H1 (cell line): ENCODE measurements around the gene ACAA1. TPM values are rescaled to one million over a fixed set of nuclear protein-coding genes. Genes with fewer than 3 reads are reported as not detected.

Source experiments
- CTCF ChIA-PET: fragments of 300-600 bp; sonication (Branson Sonifier 250); formaldehyde crosslinking; loops from one replicate; lab custom pipeline; 2021; ENCODE audit not compliant: partially characterized antibody; lab: Charles Lee
- POLR2A ChIA-PET: fragments of 300-600 bp; sonication (Branson Sonifier 250); formaldehyde crosslinking; loops from one replicate; lab custom pipeline; 2021; ENCODE audit warnings: inconsistent platforms; ENCODE audit not compliant: partially characterized antibody; lab: Charles Lee
- DNase-seq, 2 experiments: peaks; one replicate each; pipeline versions ENCODE4 v3.0.0 to v3.0.0-alpha.2; 2010 to 2022; ENCODE audit warnings: low spot score in 2 of 2, low read depth in 1 of 2, mixed read lengths in 1 of 2
- FAIRE-seq: peaks from 2 replicates; lab custom pipeline; 2011; peaks lifted over from hg19 to GRCh38; lab: Jason Lieb, UNC
- H2AFZ ChIP-seq: 2 replicates; pipeline ENCODE4 v1.8.1; 2012; ENCODE audit warnings: low read length, inconsistent platforms
- H2AK5ac ChIP-seq: 2 replicates; pipeline ENCODE4 v1.6.1; 2013; ENCODE audit warnings: low read depth, low read length
- H2BK120ac ChIP-seq: replicated peaks from 2 replicates; pipeline ENCODE3; 2013; ENCODE audit warnings: low read depth, low read length, inconsistent platforms
- H2BK12ac ChIP-seq: 2 replicates; pipeline ENCODE4 v1.6.1; 2013; ENCODE audit warnings: low read depth, low read length
- H2BK15ac ChIP-seq: 2 replicates; pipeline ENCODE4 v1.6.1; 2013; ENCODE audit warnings: low read length
- H2BK20ac ChIP-seq: 2 replicates; pipeline ENCODE4 v1.6.1; 2013; ENCODE audit warnings: low read length
- H2BK5ac ChIP-seq: 2 replicates; pipeline ENCODE4 v1.6.1; 2013; ENCODE audit warnings: low read depth, low read length
- H3K14ac ChIP-seq: 2 replicates; pipeline ENCODE4 v1.6.1; 2013; ENCODE audit warnings: inconsistent platforms; ENCODE audit not compliant: insufficient read length
- H3K18ac ChIP-seq: 2 replicates; pipeline ENCODE4 v1.6.1; 2013; ENCODE audit warnings: low read length; ENCODE audit errors: extremely low read depth
- H3K23ac ChIP-seq: 2 replicates; pipeline ENCODE4 v1.6.1; 2013; ENCODE audit warnings: inconsistent platforms; ENCODE audit not compliant: insufficient read length
- H3K23me2 ChIP-seq: 2 replicates; pipeline ENCODE4 v1.6.1; 2013; ENCODE audit warnings: low read depth, low read length
- H3K27ac ChIP-seq: 2 replicates; pipeline ENCODE4 v1.6.1; 2011; ENCODE audit warnings: low read depth, low read length, inconsistent platforms
- H3K27me3 ChIP-seq, 4 experiments: replicated peaks in 1 of 4; 1 replicate in 1 of 4; 2 replicates in 3 of 4; pipeline versions ENCODE4 v1.6.1 to v1.8.1; 2011 to 2013; ENCODE audit warnings: low read length in 3 of 4, mild to moderate bottlenecking in 3 of 4, inconsistent platforms in 2 of 4, mixed read lengths in 2 of 4, moderate library complexity in 1 of 4; ENCODE audit not compliant: control insufficient read depth in 3 of 4, insufficient read depth in 3 of 4; ENCODE audit errors: extremely low read depth in 1 of 4
- H3K36me3 ChIP-seq, 4 experiments: 2 replicates each; pipeline versions ENCODE4 v1.6.1 to v1.8.1; 2011 to 2013; ENCODE audit warnings: mild to moderate bottlenecking in 4 of 4, low read length in 3 of 4, moderate library complexity in 2 of 4, control low read depth in 1 of 4, inconsistent platforms in 1 of 4; ENCODE audit not compliant: insufficient read depth in 4 of 4, control insufficient read depth in 2 of 4
- H3K4ac ChIP-seq: replicated peaks from 2 replicates; pipeline ENCODE3; 2013; ENCODE audit warnings: low read length, low read depth, mixed read lengths, inconsistent platforms; ENCODE audit not compliant: insufficient read length
- H3K4me1 ChIP-seq, 4 experiments: replicated peaks in 1 of 4; 1 replicate in 1 of 4; 2 replicates in 3 of 4; pipeline versions ENCODE4 v1.6.1 to v1.8.1; 2011 to 2013; ENCODE audit warnings: low read length in 3 of 4, inconsistent platforms in 2 of 4, mixed read lengths in 1 of 4; ENCODE audit not compliant: insufficient read depth in 4 of 4, control insufficient read depth in 3 of 4
- H3K4me2 ChIP-seq, 2 experiments: 2 replicates each; pipeline versions ENCODE4 v1.6.1 to v1.8.1; 2011 to 2013; ENCODE audit warnings: low read depth in 2 of 2, low read length in 2 of 2, control low read depth in 1 of 2, inconsistent platforms in 1 of 2, mild to moderate bottlenecking in 1 of 2; ENCODE audit not compliant: insufficient read depth in 1 of 2
- H3K4me3 ChIP-seq, 4 experiments: fragments of 200-600, 300-600 bp in 1 of 4; sonication (generic), shearing (Covaris generic), sonication (Bioruptor Twin) in 1 of 4; 2 replicates each; pipeline versions ENCODE4 v1.5.1 to v1.8.1; 2011 to 2016; ENCODE audit warnings: low read length in 4 of 4, low read depth in 3 of 4, control low read depth in 2 of 4, inconsistent platforms in 2 of 4, mild to moderate bottlenecking in 2 of 4, mixed read lengths in 1 of 4, moderate library complexity in 1 of 4; ENCODE audit not compliant: insufficient read depth in 2 of 4; ENCODE audit errors: extremely low read depth in 1 of 4
- H3K56ac ChIP-seq: replicated peaks from 2 replicates; pipeline ENCODE3; 2013; ENCODE audit warnings: low read depth, mild to moderate bottlenecking, mixed read lengths, low read length, inconsistent platforms; ENCODE audit not compliant: insufficient read length
- H3K79me1 ChIP-seq: 2 replicates; pipeline ENCODE4 v1.6.1; 2013; ENCODE audit warnings: low read depth, low read length, control low read depth
- H3K79me2 ChIP-seq, 2 experiments: 2 replicates each; pipeline versions ENCODE4 v1.6.1 to v1.8.1; 2012 to 2013; ENCODE audit warnings: low read length in 2 of 2, mild to moderate bottlenecking in 2 of 2, inconsistent platforms in 1 of 2; ENCODE audit not compliant: insufficient read depth in 2 of 2, control insufficient read depth in 1 of 2
- H3K9ac ChIP-seq, 4 experiments: replicated peaks in 1 of 4; 1 replicate in 1 of 4; 2 replicates in 3 of 4; pipeline versions ENCODE4 v1.6.1 to v1.8.1; 2011 to 2013; ENCODE audit warnings: low read depth in 3 of 4, low read length in 3 of 4, control low read depth in 2 of 4, mild to moderate bottlenecking in 2 of 4, moderate library complexity in 2 of 4, inconsistent platforms in 1 of 4; ENCODE audit errors: extremely low read depth in 1 of 4
- H3K9me3 ChIP-seq, 2 experiments: 2 replicates each; pipeline versions ENCODE4 v1.6.1 to v1.8.1; 2012 to 2013; ENCODE audit warnings: mild to moderate bottlenecking in 2 of 2, moderate library complexity in 2 of 2, control low read depth in 1 of 2, inconsistent platforms in 1 of 2, low read depth in 1 of 2, low read length in 1 of 2, mixed read lengths in 1 of 2; ENCODE audit not compliant: insufficient read depth in 2 of 2
- H4K20me1 ChIP-seq, 2 experiments: replicated peaks in 1 of 2; 2 replicates each; pipeline versions ENCODE3 to v1.8.1; 2011 to 2013; ENCODE audit warnings: inconsistent platforms in 2 of 2, low read length in 2 of 2, mild to moderate bottlenecking in 1 of 2; ENCODE audit not compliant: insufficient read depth in 2 of 2, control insufficient read depth in 1 of 2
- H4K5ac ChIP-seq: 2 replicates; pipeline ENCODE4 v1.6.1; 2013; ENCODE audit warnings: low read length, low read depth, mixed read lengths, inconsistent platforms; ENCODE audit not compliant: insufficient read length
- H4K8ac ChIP-seq: 2 replicates; pipeline ENCODE4 v1.8.0; 2013; ENCODE audit warnings: mild to moderate bottlenecking, moderate library complexity, low read length, inconsistent platforms; ENCODE audit not compliant: insufficient read depth; ENCODE audit errors: extremely low read depth
- H4K91ac ChIP-seq: replicated peaks from 2 replicates; pipeline ENCODE3; 2013; ENCODE audit warnings: low read length, mixed read lengths, inconsistent platforms; ENCODE audit not compliant: insufficient read length
- ATF2 ChIP-seq: IDR thresholded peaks from 2 replicates; pipeline ENCODE4 v1.6.1; 2012; ENCODE audit warnings: low read length, inconsistent platforms
- ATF3 ChIP-seq: IDR thresholded peaks from 2 replicates; pipeline ENCODE4 v1.6.1; 2011; ENCODE audit warnings: low read depth, mild to moderate bottlenecking, low read length; ENCODE audit not compliant: insufficient read depth
- CHD2 ChIP-seq: IDR thresholded peaks from 2 replicates; pipeline ENCODE4 v1.6.1; 2012; ENCODE audit warnings: low read length, improper control_type of control experiment
- RBBP5 ChIP-seq: IDR thresholded peaks from 2 replicates; pipeline ENCODE4 v1.7.1; 2012; ENCODE audit warnings: low read depth, mild to moderate bottlenecking, inconsistent platforms, low read length, moderate library complexity, borderline replicate concordance
- SAP30 ChIP-seq: fragments of 300-600 bp; sonication (generic); IDR thresholded peaks from 2 replicates; pipeline ENCODE4 v1.7.1; 2012; ENCODE audit warnings: low read length, moderate library complexity, mild to moderate bottlenecking, inconsistent platforms; ENCODE audit not compliant: insufficient read depth, insufficient replicate concordance
- TAF7 ChIP-seq: optimal IDR thresholded peaks from 2 replicates; pipeline ENCODE3; 2011; ENCODE audit warnings: low read depth, mild to moderate bottlenecking, inconsistent platforms, low read length, moderate library complexity, borderline replicate concordance
- TCF12 ChIP-seq: IDR thresholded peaks from 2 replicates; pipeline ENCODE4 v1.6.1; 2011; ENCODE audit warnings: low read depth, mild to moderate bottlenecking, low read length
- USF2 ChIP-seq: IDR thresholded peaks from 2 replicates; pipeline ENCODE4 v1.6.1; 2011; ENCODE audit warnings: low read length, improper control_type of control experiment
- ZNF274 ChIP-seq: IDR thresholded peaks from 2 replicates; pipeline ENCODE4 v1.7.0; 2012; ENCODE audit warnings: low read length, borderline replicate concordance; ENCODE audit errors: extremely low read depth
- WGBS, 2 experiments: shearing (Covaris generic) in 1 of 2; methylation state at CpG; one replicate each; pipeline versions ENCODE4 v1.1.6 to v1.1.7; 2013 to 2015; ENCODE audit warnings: low lambda C conversion rate in 2 of 2, mixed read lengths in 2 of 2, inconsistent platforms in 1 of 2, low coverage in 1 of 2, missing lambda C conversion rate in 1 of 2; ENCODE audit not compliant: insufficient replicate concordance in 2 of 2, insufficient coverage in 1 of 2, insufficient read length in 1 of 2; ENCODE audit errors: extremely low coverage in 1 of 2, missing lambda C conversion rate in 1 of 2; 5-methylcytosine and 5-hydroxymethylcytosine counted together
- polyA plus RNA-seq, 7 experiments: library from polyadenylated mRNA; depleted of rRNA in 3 of 7; stranded (reverse) in 5 of 7; unstranded in 2 of 7; fragments of >200 nt in 5 of 7; fragments of 200-250 nt in 2 of 7; gene quantifications; 1 replicate in 5 of 7; 2 replicates in 1 of 7; 4 replicates in 1 of 7; pipeline versions ENCODE4 v1.2.1 to v1.2.3, GENCODE V29; 2011 to 2013; ENCODE audit warnings: missing spikeins in 2 of 7, mixed read lengths in 2 of 7
- total RNA-seq: library from RNA; stranded (reverse); fragmentation: NEBNext Ultra II Directional; extraction: Animal tissue kit (Norgen Biotek cat#: 25700); gene quantifications from 2 replicates; pipeline ENCODE4 v1.2.1, GENCODE V29; 2021

ACAA1 gene
- total and polyA plus RNA-seq, 2 of the 8 experiments (the other 6 are each of a cell fraction or from before 2014, with no cell fraction given) = 23.1 to 34.8 TPM

DNA sequence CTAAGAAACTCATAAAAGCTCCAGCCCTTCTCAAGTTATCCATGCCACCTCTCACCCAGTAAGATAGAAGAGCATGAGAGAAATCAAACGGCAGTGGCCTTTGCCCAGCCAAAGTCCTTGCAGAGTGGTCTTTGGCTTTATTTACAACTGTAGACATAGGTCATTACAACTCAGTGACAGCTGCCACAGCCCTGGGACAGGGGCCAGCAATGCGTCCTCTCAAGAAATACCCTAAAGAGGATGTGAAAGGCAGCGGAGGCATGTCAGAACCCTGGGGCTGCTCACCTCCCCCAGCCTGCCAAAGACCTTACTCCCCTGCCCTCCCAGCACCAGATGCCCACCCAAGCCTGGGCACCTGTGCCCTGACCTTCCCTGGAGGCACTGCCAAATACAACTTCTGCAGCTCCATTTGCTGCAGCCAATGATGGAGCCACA, 6.3 kb downstream of the ACAA1 start:
- Histone ChIP-seq H3K23ac (no peak overlapping the region), H3K4me3 (no peak overlapping the region), H2BK12ac (no peak overlapping the region), H3K27me3 (no peaks in the 10 kb centered on the region), H3K56ac (no peak overlapping the region), H2BK15ac (no peak overlapping the region), H3K18ac (no peak overlapping the region), H3K79me1 (no peaks in the 10 kb centered on the region; the same call in 1 of the 2 replicates), H3K23me2 (no peaks in the 10 kb centered on the region), H2BK120ac (no peak overlapping the region), H3K9ac (no peak overlapping the region), H3K27ac (no peak overlapping the region), H2BK20ac (no peak overlapping the region), H3K14ac (no peak overlapping the region), H4K8ac (no peak overlapping the region), H3K4me1 (peaks cover 0 to 3% (median under 1%) of the 10 kb centered on the region in 4 experiments; a peak in 1 of 7 replicates), H3K4me2 (no peak overlapping the region), H2AFZ (no peak overlapping the region), H4K5ac (no peak overlapping the region), H2AK5ac (no peak overlapping the region), H4K20me1 (peaks cover 10 to 19% of the 10 kb centered on the region in 2 experiments), H3K36me3 (peaks cover 25 to 48% (median 41%) of the 10 kb centered on the region in 4 experiments), H3K79me2 (no peaks in the 10 kb centered on the region), H2BK5ac (no peak overlapping the region), H4K91ac (no peak overlapping the region), H3K9me3 (no peaks in the 10 kb centered on the region), H3K4ac (no peak overlapping the region)
- POLR2A ChIA-PET = no interaction called here
- 81% methylated on average over 3 of the region's 3 CpGs; no CpG with 5 or more reads in 1 of the 2 experiments for WGBS, 2 experiments
- CTCF ChIA-PET = interaction anchor here (0.7 to 9.6 kb wide), 16 partner anchors 10 to 216 kb away, joined by 3 to 105 read pairs (median 6); partner anchors contain the start of genes SLC22A14 and XYLB
- FAIRE-seq (no peak), DNase-seq (no peak)
- TF ChIP-seq CHD2 (no peak), USF2 (no peak), TAF7 (no peak), ATF2 (no peak), ATF3 (no peak), RBBP5 (no peak), SAP30 (no peak), ZNF274 (no peak), TCF12 (no peak)
